ENCODE results near the gene NEUROD1. TPM values are rescaled to one million over a fixed set of nuclear protein-coding genes. Genes with fewer than 3 reads are reported as not detected.

NEUROD1 gene
- total RNA-seq, 1 donor, result not detected

GRCh38 chr2:181698223-181698622 is 17.9 kb upstream of the NEUROD1 start:
- no peak overlapping the region for H3K4me3 ChIP-seq (ENCODE audit: low read depth, low read length)
- no peak for TF ChIP-seq CTCF (IDR thresholded peaks at IDR 0.05; ENCODE audit: insufficient read depth, low read depth, low read length)
- DNase-seq (ENCODE audit: low read depth), result no peak

- TF ChIP-seq CTCF (IDR thresholded peaks at IDR 0.05; ENCODE audit: insufficient read depth, low read depth, low read length), result no peak
Measured at GRCh38 chr2:181697571-181697970, 17.3 kb upstream of the NEUROD1 start.

GRCh38 chr2:181697126-181697525 is 16.8 kb upstream of the NEUROD1 start:
- no peak overlapping the region for H3K4me3 ChIP-seq (ENCODE audit: low read depth, low read length)
- DNase-seq (ENCODE audit: low read depth), result no peak
- TF ChIP-seq CTCF (IDR thresholded peaks at IDR 0.05; ENCODE audit: insufficient read depth, low read depth, low read length), result no peak

More at GRCh38 chr2:181697571-181697970, 17.3 kb upstream of the NEUROD1 start:
- no peak for DNase-seq (ENCODE audit: low read depth)
- no peak overlapping the region for H3K4me3 ChIP-seq (ENCODE audit: low read depth, low read length)

GRCh38 chr2:181694271-181694670 is 14.0 kb upstream of the NEUROD1 start:
- no peak for DNase-seq (ENCODE audit: low read depth)
- no peak for TF ChIP-seq CTCF (IDR thresholded peaks at IDR 0.05; ENCODE audit: insufficient read depth, low read depth, low read length)
- no peak overlapping the region for H3K4me3 ChIP-seq (ENCODE audit: low read depth, low read length)

- TF ChIP-seq CTCF (IDR thresholded peaks at IDR 0.05; ENCODE audit: insufficient read depth, low read depth, low read length), result no peak
- no peak for DNase-seq (ENCODE audit: low read depth)
- H3K4me3 ChIP-seq (ENCODE audit: low read depth, low read length), result no peak overlapping the region
Measured at GRCh38 chr2:181690860-181691259, 10.5 kb upstream of the NEUROD1 start.

GRCh38 chr2:181686576-181687185 is 6.4 kb upstream of the NEUROD1 start:
- DNase-seq (ENCODE audit: low read depth), result no peak
- TF ChIP-seq CTCF (IDR thresholded peaks at IDR 0.05; ENCODE audit: insufficient read depth, low read depth, low read length), result no peak
- H3K4me3 ChIP-seq (ENCODE audit: low read depth, low read length), result no peak overlapping the region

GRCh38 chr2:181685150-181685688 is 4.9 kb upstream of the NEUROD1 start:
- DNase-seq (ENCODE audit: low read depth), result no peak
- no peak for TF ChIP-seq CTCF (IDR thresholded peaks at IDR 0.05; ENCODE audit: insufficient read depth, low read depth, low read length)
- H3K4me3 ChIP-seq (ENCODE audit: low read depth, low read length), result no peak overlapping the region
